Activated T-cell treated with anti-CD3 and anti-CD28 coated beads, Interleukin-2, amount 50 U/mL, for 24 hours (primary cell): ENCODE data around the gene CYS1.

Source experiments
- DNase-seq: peaks from one replicate; pipeline ENCODE4 v3.0.0-alpha.2; 2020
- H3K27ac Mint-ChIP-seq: 2 replicates; pipeline ENCODE4 v1.8.0; 2020; ENCODE audit warnings: mild to moderate bottlenecking, mixed read lengths
- H3K27me3 Mint-ChIP-seq: 2 replicates; pipeline ENCODE4 v1.8.0; 2020; ENCODE audit warnings: mixed read lengths
- H3K36me3 Mint-ChIP-seq: 2 replicates; pipeline ENCODE4 v1.8.0; 2020; ENCODE audit warnings: low read depth, mixed read lengths
- H3K4me1 Mint-ChIP-seq: 2 replicates; pipeline ENCODE4 v1.8.0; 2020; ENCODE audit warnings: low read depth, mixed read lengths
- H3K4me3 Mint-ChIP-seq: 2 replicates; pipeline ENCODE4 v1.8.0; 2020; ENCODE audit warnings: mild to moderate bottlenecking, moderate library complexity, mixed read lengths
- H3K9me3 Mint-ChIP-seq: 2 replicates; pipeline ENCODE4 v1.8.0; 2020; ENCODE audit warnings: mixed read lengths

CYS1 gene

DNA sequence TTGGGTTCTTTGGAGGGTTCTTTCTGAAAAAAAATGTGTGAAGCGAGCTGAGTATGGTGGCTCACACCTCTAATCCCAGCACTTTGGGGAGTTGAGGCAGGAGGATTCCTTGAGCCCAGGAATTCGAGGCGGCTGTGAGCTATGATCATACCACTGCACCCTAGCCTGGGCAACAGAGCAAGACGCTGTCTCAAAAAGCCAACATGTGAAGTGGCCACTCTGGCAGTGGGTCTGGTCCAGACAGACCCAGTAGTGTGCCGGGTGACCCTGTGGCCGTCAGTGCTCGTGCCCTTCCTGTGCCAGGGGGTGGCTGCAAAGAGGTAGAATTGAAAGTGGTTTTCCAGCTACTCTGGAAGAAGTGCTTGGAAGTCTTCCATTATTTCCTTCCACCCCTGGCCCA lies 25.2 kb downstream of the CYS1 start:
- H3K27ac Mint-ChIP-seq: no peak overlapping the region
- no peaks in the 10 kb centered on the region for H3K9me3 Mint-ChIP-seq
- H3K4me1 Mint-ChIP-seq: peaks cover 6% of the 10 kb centered on the region
- H3K36me3 Mint-ChIP-seq: peaks cover 27% of the 10 kb centered on the region
- H3K27me3 Mint-ChIP-seq: peaks cover 3% of the 10 kb centered on the region
- DNase-seq: no peak
- H3K4me3 Mint-ChIP-seq: no peak overlapping the region

DNA sequence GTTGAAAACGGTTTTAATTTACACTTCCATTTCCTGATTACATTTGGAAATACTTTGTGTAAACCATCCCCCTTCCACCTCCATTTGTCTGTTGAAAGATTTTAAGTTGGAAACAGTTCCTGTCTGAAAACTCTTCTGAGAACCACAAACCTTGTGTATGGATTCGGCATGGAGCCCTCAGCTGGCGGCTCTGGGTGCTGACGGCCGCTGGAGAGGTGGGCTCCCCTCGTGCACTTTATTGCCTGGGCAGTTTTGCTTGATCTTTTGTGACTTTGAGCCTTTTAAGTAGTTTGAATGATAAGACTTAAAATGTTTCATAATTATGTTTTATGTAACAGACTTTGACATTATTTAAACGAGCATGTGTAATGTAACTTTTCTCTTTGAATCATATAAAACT lies 25.8 kb downstream of the CYS1 start:
- Mint-ChIP-seq H3K27me3 (peaks cover 3% of the 10 kb centered on the region), H3K27ac (no peak overlapping the region), H3K36me3 (peaks cover 30% of the 10 kb centered on the region), H3K9me3 (no peaks in the 10 kb centered on the region), H3K4me1 (peaks cover 6% of the 10 kb centered on the region), H3K4me3 (no peak overlapping the region)
- no peak for DNase-seq

DNA sequence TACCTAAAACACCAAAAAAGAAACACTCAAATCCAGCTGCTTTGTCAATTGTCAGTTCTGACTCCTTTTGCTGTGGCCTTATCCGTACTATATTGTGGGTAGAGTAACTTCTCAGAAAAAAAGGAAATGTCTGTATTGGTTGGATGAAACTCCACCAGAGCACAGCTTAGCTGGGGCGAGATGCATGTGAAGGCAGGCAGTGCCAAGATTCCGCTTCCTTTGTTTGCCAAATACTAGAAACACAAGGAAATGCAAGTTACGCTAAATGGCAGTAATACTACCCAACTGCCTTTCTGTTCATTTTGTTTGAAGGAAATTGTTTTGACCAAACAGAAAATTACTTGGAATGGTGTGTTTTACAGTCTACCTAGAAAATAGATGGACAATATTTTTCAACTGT lies 26.9 kb downstream of the CYS1 start:
- H3K4me1 Mint-ChIP-seq: peaks cover 6% of the 10 kb centered on the region
- H3K27me3 Mint-ChIP-seq: peaks cover 3% of the 10 kb centered on the region
- DNase-seq: no peak
- H3K9me3 Mint-ChIP-seq: no peaks in the 10 kb centered on the region
- peaks cover 31% of the 10 kb centered on the region for H3K36me3 Mint-ChIP-seq
- H3K4me3 Mint-ChIP-seq: no peak overlapping the region
- H3K27ac Mint-ChIP-seq: no peak overlapping the region

DNA sequence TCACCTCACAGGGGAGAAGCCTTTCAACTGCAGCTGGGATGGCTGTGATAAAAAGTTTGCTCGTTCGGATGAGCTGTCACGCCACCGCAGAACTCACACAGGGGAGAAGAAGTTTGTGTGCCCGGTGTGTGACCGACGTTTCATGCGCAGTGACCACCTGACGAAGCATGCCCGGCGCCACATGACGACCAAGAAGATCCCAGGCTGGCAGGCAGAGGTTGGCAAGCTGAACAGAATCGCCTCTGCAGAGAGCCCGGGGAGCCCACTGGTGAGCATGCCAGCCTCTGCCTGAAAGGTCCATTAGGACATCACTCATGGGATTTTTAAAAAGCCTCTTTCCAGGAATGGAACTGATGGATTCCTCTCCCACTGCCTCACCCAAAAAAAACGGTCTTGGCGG lies 28.0 kb downstream of the CYS1 start:
- peaks cover 2% of the 10 kb centered on the region for H3K4me1 Mint-ChIP-seq
- H3K9me3 Mint-ChIP-seq: no peaks in the 10 kb centered on the region
- H3K27me3 Mint-ChIP-seq: peaks cover 2% of the 10 kb centered on the region
- no peak overlapping the region for H3K27ac Mint-ChIP-seq
- no peak overlapping the region for H3K4me3 Mint-ChIP-seq
- DNase-seq: no peak
- H3K36me3 Mint-ChIP-seq: peaks cover 42% of the 10 kb centered on the region

DNA sequence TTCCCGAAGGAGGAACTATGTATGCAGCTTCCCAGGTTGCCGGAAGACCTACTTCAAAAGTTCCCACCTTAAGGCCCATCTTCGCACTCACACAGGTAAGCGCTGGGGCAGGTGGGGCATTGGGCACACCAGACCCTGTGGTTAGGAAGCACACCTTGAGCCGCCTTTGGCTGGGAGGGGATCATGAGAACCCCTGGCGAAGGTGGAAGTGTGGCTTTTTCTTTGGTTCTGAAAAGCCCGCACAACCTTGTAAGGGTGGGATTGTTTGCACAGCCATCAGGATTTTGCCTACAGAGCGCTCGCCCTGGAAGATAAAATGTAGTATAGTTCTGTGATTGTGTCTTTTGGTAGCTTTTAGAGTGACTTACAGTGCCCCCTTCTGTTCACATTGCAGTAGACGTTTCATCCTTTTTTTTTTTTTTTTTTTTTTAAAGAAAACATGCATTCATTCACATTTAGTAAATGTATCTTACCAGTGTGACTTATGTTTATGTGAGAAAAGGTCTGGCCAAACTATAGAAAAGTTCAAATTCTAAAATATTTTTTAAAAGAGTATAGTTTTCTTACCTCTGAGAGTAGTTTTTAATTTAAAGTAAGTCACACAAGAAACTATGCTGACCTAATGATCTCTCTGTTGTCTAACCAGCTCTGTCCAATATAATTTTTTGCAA lies 31.6 kb downstream of the CYS1 start:
- Mint-ChIP-seq H3K9me3 (no peaks in the 10 kb centered on the region), H3K36me3 (peaks cover 35% of the 10 kb centered on the region), H3K4me1 (peaks cover 14% of the 10 kb centered on the region), H3K27me3 (no peaks in the 10 kb centered on the region), H3K27ac (no peak overlapping the region), H3K4me3 (no peak overlapping the region)
- peak; percentile 44 for DNase-seq

DNA sequence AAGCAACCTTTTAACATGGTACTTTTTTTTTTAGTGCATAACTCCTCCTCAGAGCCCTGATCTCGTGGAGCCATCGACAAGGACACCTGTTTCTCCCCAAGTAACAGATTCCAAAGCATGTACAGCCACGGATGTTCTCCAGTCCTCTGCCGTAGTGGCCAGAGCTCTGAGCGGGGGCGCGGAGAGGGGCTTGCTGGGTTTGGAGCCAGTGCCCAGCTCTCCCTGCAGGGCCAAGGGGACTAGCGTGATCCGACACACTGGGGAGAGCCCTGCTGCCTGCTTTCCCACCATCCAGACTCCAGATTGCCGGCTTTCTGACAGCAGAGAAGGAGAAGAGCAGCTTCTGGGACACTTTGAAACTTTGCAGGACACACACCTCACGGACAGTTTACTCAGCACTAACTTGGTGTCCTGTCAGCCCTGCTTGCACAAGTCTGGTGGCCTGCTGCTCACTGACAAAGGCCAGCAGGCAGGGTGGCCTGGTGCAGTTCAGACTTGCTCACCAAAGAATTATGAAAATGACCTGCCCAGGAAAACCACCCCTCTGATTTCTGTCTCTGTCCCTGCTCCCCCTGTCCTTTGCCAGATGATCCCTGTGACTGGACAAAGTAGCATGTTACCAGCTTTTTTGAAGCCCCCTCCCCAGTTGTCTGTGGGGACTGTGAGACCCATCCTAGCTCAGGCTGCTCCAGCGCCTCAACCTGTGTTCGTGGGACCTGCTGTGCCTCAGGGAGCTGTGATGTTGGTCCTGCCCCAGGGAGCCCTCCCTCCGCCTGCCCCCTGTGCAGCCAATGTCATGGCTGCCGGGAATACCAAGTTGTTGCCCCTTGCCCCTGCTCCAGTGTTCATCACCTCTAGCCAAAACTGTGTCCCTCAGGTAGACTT lies 32.4 kb downstream of the CYS1 start:
- Mint-ChIP-seq H3K36me3 (peaks cover 30% of the 10 kb centered on the region), H3K9me3 (no peaks in the 10 kb centered on the region), H3K27me3 (peaks cover under 1% of the 10 kb centered on the region), H3K4me3 (no peak overlapping the region), H3K4me1 (peaks cover 15% of the 10 kb centered on the region), H3K27ac (no peak overlapping the region)
- DNase-seq: no peak

DNA sequence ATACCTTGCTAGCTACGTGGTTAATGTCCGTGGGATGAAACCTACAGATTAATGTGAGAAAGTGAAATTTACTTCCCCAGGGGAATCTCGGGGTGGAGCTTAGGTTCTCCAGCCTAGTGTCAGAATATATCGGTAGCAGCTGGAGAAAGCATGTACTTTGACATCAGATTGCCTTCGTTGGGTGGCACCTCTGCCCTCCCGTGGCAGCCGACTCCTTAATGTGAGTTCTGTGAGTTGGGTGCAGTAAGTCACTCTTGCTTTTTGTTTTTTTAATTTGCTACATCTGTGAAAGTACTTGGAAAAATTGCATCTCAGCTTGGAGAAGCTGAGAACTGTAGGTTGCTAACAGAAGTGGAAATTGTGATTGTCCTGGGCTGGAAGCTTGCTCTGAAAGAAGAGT lies 33.3 kb downstream of the CYS1 start:
- no peak overlapping the region for H3K27ac Mint-ChIP-seq
- H3K4me1 Mint-ChIP-seq: peaks cover 21% of the 10 kb centered on the region
- no peaks in the 10 kb centered on the region for H3K9me3 Mint-ChIP-seq
- H3K36me3 Mint-ChIP-seq: peaks cover 21% of the 10 kb centered on the region
- H3K4me3 Mint-ChIP-seq: no peak overlapping the region
- H3K27me3 Mint-ChIP-seq: peaks cover 7% of the 10 kb centered on the region
- DNase-seq: no peak

DNA sequence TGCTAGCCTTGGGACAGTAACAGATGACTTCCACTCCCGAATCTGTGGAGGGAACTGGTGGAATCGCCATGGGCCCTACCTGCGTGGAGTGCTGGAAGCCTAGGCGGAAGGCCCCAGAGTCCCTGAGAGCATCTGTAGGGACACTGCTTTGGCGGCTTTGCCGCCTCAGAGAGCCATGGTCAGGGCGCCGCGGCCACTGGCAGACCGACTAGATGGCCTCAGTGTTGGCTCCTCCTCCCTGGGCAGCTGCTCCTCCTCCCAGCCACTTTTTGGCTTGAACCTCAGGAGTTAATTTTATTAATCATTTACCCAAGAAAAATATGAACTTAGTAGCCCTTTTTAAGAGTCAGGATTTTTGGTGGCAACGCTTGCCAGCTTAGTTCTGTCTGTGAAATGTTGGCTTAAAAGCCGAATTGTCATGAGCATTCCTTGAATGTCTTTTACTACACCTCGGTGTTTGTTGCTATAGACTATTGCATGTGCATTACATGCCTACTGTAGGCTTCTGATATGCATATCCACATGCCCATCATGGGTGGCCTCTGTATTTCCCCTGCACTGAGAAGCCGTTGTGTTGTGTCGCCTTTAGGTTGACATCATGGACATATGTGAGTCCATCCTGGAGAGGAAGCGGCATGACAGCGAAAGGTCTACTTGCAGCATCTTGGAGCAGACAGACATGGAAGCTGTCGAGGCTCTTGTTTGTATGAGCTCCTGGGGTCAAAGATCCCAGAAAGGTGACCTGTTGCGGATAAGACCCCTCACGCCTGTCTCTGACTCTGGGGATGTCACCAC lies 34.5 kb downstream of the CYS1 start:
- Mint-ChIP-seq H3K4me3 (no peak overlapping the region), H3K9me3 (no peaks in the 10 kb centered on the region), H3K4me1 (peaks cover 21% of the 10 kb centered on the region), H3K27ac (no peak overlapping the region), H3K36me3 (peaks cover 20% of the 10 kb centered on the region), H3K27me3 (peaks cover 7% of the 10 kb centered on the region)
- no peak for DNase-seq

DNA sequence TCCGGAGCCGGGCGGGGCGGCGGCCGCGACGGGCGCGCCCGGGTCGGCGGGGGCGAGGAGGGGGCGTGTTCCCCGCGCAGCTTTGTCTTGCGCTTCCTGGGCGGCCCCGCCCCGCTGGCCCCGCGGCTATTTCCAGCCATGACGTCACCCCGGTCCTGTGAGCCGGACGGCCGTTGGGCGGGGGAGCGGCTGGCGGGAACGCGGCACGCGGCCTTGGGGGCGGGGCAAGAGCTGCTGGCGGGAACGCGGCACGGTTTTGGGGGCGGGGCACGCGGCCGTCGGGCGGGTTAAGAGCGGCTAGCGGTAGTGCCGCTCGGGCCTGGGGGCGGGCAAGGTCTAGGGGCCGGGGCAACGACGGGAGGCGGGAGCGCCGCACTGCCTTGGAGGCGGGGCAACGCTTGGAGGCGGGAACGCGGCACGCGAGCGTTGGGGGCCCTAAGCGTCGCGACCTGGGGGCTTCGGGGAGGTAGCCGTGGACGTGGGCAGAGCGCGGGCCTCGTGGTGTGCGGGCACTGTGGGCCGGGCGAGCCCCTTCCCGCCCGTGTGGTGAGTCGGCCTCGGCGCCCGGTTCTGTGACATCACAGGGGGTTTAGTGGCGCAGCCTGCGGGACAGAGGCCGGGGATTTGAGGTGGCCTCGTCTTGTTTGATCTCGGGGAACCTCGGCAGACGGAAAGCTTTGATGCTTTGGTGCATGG lies 36.2 kb downstream of the CYS1 start:
- Mint-ChIP-seq H3K27me3 (peaks cover 7% of the 10 kb centered on the region), H3K4me1 (peaks cover 21% of the 10 kb centered on the region), H3K36me3 (peaks cover 17% of the 10 kb centered on the region), H3K9me3 (no peaks in the 10 kb centered on the region), H3K27ac (peak overlapping the region; percentile 77), H3K4me3 (peak overlapping the region; percentile 72)
- peak; percentile 93 for DNase-seq

DNA sequence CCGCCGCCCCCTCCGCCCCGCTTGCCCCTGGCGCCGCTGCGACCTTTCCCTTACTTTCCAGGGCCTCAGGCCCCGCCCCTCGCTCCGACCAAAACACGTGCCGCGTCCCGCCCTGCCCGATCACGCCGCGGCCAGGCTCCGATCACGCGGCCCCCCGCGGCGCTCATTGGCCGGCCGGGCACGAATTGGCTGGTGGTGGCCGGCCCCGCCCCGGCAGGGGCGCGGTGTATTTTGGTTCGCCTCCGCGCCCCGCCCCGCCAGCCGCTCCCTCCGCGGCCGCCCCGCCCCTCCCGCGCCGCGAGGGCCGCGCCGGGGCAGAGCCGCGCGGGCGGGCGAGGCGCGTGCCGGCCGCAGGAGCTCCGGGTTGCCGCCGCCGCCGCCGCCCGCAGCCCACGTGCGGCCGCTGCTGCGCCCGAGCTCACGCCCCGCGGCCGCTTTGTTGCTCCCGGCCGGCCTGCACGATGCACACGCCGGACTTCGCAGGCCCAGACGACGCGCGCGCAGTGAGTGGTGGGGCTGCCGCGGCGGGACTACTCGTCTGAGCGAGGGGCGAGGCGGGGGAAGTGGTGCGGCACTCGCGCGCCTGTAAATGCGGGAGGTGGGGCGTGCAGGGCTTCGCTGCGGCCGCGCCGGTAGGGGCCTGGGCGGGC lies 36.8 kb downstream of the CYS1 start, which contains the start of gene KLF11:
TSS of gene KLF11 (plus strand) at position 295 of the 650 bp plus-strand sequence. CDS start at position 462, 167 bp downstream.
- Mint-ChIP-seq H3K9me3 (no peaks in the 10 kb centered on the region), H3K36me3 (peaks cover 16% of the 10 kb centered on the region), H3K4me3 (peak within 1 kb of the TSS; percentile 72), H3K27me3 (peaks cover 7% of the 10 kb centered on the region), H3K27ac (peak within 1 kb of the TSS; percentile 88), H3K4me1 (peaks cover 21% of the 10 kb centered on the region)
- peak; percentile 82 for DNase-seq

DNA sequence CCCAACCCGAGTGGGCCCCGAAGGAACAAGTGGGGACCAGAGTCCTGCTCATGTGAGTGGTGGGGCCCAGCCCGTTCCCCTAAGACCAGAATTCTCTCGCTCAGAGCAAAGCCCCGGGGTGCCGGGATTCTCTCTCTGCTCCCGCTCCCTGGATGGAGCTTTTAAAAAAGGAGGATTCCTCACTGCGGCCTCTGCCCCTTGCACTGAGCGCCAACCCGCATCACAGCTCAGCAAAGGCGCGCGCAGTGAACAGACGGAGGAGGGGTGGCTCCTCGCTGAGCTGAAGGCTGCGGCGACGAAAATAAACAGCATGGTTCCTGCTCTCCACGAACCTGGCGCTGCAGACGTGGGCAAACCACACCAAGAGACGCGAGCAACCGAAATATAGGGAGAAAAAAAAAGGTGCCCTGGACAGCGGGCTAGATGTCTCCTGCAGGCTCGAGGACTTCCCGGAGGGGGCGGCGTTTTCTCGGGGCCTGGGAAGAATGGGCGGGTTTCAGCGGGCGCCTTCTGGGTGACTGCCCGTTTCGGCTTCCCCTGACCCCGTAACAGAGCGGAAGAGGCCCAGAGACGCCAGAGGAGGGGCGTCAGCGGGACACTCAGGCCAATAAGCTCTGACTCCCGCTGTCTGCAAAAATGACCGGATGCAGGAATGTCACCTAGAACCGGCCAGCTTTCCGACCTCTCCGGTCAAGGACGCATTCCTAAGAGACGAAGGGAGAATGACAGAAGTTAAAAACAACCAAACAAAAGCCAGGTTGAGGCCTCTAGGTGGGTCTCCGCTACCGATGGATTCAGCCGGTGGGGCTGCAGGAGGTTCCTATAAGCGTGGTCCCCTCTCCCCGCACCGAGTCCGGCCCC lies 37.7 kb downstream of the CYS1 start:
- peaks cover 8% of the 10 kb centered on the region for H3K36me3 Mint-ChIP-seq
- peak overlapping the region; percentile 88 for H3K27ac Mint-ChIP-seq
- H3K4me1 Mint-ChIP-seq: peaks cover 21% of the 10 kb centered on the region
- H3K27me3 Mint-ChIP-seq: peaks cover 7% of the 10 kb centered on the region
- no peaks in the 10 kb centered on the region for H3K9me3 Mint-ChIP-seq
- peak overlapping the region; percentile 69 for H3K4me3 Mint-ChIP-seq
- peak; percentile 57 for DNase-seq

DNA sequence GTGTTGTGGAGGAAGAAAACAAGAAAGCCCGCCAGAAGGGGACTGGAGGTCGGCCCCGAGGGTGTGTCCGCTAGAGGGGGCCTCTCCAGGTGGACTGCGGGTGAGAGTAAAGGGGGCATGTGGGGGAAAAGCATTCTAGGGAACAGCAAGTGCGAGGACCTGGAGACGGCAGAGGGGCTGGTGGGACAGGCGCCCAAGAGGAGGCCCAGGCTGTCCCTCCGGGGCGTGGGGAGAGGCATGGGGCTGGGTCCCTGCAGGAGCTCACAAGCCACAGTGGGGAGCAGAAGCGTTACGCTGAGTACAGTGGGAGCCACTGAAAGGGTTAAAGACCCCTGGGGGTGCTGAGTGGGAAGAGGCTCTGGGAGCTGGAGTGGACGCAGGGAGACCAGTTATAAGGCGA lies 38.5 kb downstream of the CYS1 start:
- Mint-ChIP-seq H3K9me3 (no peaks in the 10 kb centered on the region), H3K36me3 (no peaks in the 10 kb centered on the region), H3K4me1 (peaks cover 21% of the 10 kb centered on the region), H3K27me3 (peaks cover 7% of the 10 kb centered on the region), H3K4me3 (no peak overlapping the region), H3K27ac (no peak overlapping the region)
- DNase-seq: no peak
